Body of pancreas (tissue), 4 donors: ENCODE data around the gene TMEM232. TPM values are rescaled to one million over a fixed set of nuclear protein-coding genes. Genes with fewer than 3 reads are reported as not detected.
A peak's percentile ranks its signal among the peaks of the same experiment; 100 is the strongest.
"Not testable (repeated sequence)": the region's sequence is repeated elsewhere in the genome, so short reads cannot be mapped to it uniquely, and the experiment has no call there.

Experiments used
- ATAC-seq: fragments of 150-250 bp; one replicate; pipeline ENCODE4 v1.9.1; 2016
- DNase-seq, 4 donors: peaks; one replicate each; pipeline ENCODE4 v3.0.0-alpha.2; 2019
- H3K27ac ChIP-seq, 4 donors: fragments of 200-600 bp; sonication (generic); 1 replicate in 3 of 4; 2 replicates in 1 of 4; pipeline versions ENCODE4 v1.5.1 to v1.6.1; 2016 to 2019; ENCODE audit warnings: mild to moderate bottlenecking in 1 of 4, mixed read lengths in 1 of 4, moderate library complexity in 1 of 4
- H3K27me3 ChIP-seq, 2 donors: fragments of 200-600 bp; sonication (generic); one replicate each; pipeline ENCODE4 v1.6.0; 2016; ENCODE audit warnings: mild to moderate bottlenecking in 1 of 2
- H3K36me3 ChIP-seq, 2 donors: fragments of 200-600 bp; sonication (generic); replicated peaks in 1 of 2; 2 replicates each; pipeline ENCODE4 v1.5.1; 2016; ENCODE audit warnings: low read depth in 2 of 2; ENCODE audit not compliant: insufficient read depth in 1 of 2
- H3K4me1 ChIP-seq: fragments of 200-600 bp; sonication (generic); one replicate; pipeline ENCODE4 v1.6.0; 2016
- H3K4me3 ChIP-seq, 2 donors: fragments of 200-600 bp; sonication (generic); 1 replicate in 1 of 2; 2 replicates in 1 of 2; pipeline ENCODE4 v1.5.1; 2016 to 2019
- H3K9me3 ChIP-seq, 3 donors: fragments of 200-600 bp; sonication (generic); 1 replicate in 2 of 3; 2 replicates in 1 of 3; pipeline ENCODE4 v1.5.1; 2016
- POLR2A ChIP-seq, 3 donors: fragments of 450-650 bp; IDR thresholded peaks; one replicate each; pipeline ENCODE4 v1.6.1; 2016; ENCODE audit warnings: antibody characterized with exemption in 3 of 3, mild to moderate bottlenecking in 2 of 3
- WGBS, 2 donors: methylation state at CpG; one replicate each; pipeline ENCODE4 v1.1.5; 2017; 5-methylcytosine and 5-hydroxymethylcytosine counted together
- intact Hi-C: fragments of 100-400 bp; cut with DNase I; formaldehyde crosslinking; loops from one replicate; pipeline ENCODE4 v1.15.1; 2023
- total RNA-seq, 2 donors: library from RNA; depleted of rRNA; stranded (reverse); fragments of >200 nt; gene quantifications; one replicate each; pipeline ENCODE4 v1.1.0, GENCODE V29; 2016
- TF ChIP-seq, protein P1 (sequence below), 7 experiments: fragments of 450-650 bp in 4 of 7; fragments of 200-600 bp in 3 of 7; sonication (generic) in 3 of 7; IDR thresholded peaks; one replicate each; pipeline ENCODE4 v1.5.1; 2016 to 2019; ENCODE audit warnings: antibody characterized with exemption in 7 of 7

TMEM232 gene
- total RNA-seq, 2 donors from 2014 or later: 1.3 to 3.1 TPM

DNA sequence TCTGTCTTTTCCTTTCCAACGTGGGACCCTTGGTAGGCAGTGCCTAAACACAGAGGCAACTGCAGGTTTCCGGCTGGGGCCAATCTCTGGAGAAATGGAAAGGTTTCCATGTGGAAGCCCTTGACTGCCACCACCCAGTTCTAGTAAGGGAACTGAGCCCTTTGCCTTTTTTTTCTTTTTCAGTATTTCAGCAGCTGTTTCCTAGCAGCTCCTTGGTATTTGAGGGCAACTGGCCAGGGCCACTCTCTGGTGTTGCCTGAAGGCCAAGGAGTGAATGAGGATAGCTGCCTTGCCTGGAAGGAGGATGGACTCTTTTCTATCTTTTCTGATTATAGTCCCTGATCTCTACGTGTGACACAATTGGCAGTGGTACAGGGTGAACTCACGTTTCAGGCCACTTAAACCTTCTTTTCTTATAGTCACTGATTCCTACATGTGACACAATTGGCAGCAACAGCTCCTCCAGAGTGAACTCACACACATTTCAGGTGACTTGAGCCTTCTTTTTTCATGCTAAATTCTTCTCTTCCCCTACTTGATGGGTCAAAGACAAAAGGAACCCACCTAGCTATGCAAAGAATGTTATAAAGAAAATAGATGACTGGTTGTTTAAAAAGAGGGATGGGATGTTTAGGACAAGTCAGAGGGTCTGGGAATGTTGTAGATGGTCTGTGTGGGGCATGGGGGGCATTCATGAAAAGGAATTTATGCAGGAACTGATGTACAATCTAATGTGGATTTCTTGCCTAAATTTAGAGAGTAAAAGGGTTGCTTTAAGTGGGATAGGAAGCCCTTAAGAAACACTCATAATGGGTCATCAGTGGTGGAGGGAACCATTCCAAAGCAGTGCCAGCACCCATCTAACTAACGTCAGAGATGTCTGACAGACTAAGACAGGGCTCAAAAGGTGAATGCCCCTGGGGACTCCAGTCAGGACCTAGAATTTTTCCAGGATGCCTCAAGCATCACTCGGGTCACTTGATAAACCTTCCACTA is 190.1 kb downstream of the TMEM232 start:
- Histone ChIP-seq H3K27me3 (no peaks in the 10 kb centered on the region), H3K4me3 (no peak overlapping the region), H3K9me3 (no peaks in the 10 kb centered on the region), H3K36me3 (no peaks in the 10 kb centered on the region), H3K4me1 (no peaks in the 10 kb centered on the region), H3K27ac (no peak overlapping the region)
- intact Hi-C loops: no loop called here
- DNase-seq (peak in 3 of 4 donors; percentile 5 to 13 (median 5)), ATAC-seq (no peak)
- 47 to 52% methylated on average over 6 of the region's 6 CpGs for WGBS, 2 donors
- TF ChIP-seq POLR2A (IDR thresholded peaks at IDR 0.05): no peak

- 81 to 82% methylated on average over 7 of the region's 7 CpGs for WGBS, 2 donors
- H3K9me3 ChIP-seq, ATAC-seq, H3K4me3 ChIP-seq, DNase-seq, H3K27me3 ChIP-seq, H3K36me3 ChIP-seq, H3K4me1 ChIP-seq, H3K27ac ChIP-seq, intact Hi-C loops: not testable (repeated sequence)
Observed at GRCh38 chr5:110535146-110535545, 191.3 kb downstream of the TMEM232 start.

DNA sequence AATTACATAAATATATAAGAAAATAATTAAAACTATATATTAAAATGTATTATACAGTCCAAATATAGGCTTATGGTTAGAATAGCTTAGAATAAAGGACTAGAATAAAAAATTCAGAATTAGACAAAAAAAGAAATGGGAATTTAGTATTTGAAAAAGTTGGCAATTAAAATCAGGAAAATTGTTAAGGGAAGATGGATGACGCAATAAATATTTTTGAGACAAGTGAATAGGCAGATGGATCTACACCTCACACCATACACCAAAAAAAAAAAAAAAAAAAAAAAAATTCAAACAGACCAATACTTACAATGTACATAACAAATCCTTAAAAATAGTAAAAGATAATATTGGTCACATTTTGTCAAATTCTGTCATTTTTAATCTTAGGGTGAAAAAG is 200.7 kb downstream of the TMEM232 start:
- H3K36me3 ChIP-seq: no peaks in the 10 kb centered on the region
- TF ChIP-seq, protein P1, sequence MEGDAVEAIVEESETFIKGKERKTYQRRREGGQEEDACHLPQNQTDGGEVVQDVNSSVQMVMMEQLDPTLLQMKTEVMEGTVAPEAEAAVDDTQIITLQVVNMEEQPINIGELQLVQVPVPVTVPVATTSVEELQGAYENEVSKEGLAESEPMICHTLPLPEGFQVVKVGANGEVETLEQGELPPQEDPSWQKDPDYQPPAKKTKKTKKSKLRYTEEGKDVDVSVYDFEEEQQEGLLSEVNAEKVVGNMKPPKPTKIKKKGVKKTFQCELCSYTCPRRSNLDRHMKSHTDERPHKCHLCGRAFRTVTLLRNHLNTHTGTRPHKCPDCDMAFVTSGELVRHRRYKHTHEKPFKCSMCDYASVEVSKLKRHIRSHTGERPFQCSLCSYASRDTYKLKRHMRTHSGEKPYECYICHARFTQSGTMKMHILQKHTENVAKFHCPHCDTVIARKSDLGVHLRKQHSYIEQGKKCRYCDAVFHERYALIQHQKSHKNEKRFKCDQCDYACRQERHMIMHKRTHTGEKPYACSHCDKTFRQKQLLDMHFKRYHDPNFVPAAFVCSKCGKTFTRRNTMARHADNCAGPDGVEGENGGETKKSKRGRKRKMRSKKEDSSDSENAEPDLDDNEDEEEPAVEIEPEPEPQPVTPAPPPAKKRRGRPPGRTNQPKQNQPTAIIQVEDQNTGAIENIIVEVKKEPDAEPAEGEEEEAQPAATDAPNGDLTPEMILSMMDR (IDR thresholded peaks at IDR 0.05): no peak
- no peak for TF ChIP-seq POLR2A (IDR thresholded peaks at IDR 0.05)
- H3K4me1 ChIP-seq: no peaks in the 10 kb centered on the region
- H3K4me3 ChIP-seq: no peak overlapping the region
- ATAC-seq (no peak), DNase-seq (no peak)
- H3K27me3 ChIP-seq: no peaks in the 10 kb centered on the region
- no peak overlapping the region for H3K27ac ChIP-seq
- no peaks in the 10 kb centered on the region for H3K9me3 ChIP-seq
- intact Hi-C loops: no loop called here
- 94 to 97% methylated on average over 1 of the region's 1 CpG for WGBS, 2 donors

DNA sequence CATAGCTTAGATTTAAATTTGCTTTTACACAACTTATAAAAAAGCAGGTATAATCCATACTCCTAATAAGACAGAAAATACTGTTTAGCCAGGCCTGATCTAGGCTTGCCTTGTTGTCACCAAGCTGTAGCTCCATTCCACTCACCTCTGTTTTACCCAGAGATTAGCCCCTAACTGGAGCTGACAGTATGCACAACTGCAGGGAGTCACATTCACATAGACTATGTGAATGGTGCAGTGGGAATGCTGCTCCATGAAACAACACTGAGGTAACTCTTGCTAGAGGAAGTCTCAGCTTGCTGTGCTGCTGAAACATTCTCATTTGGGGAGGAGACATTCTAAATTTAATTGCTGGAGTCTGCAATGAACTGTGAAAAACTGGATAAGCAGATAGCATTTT is 209.1 kb downstream of the TMEM232 start:
- H3K27me3 ChIP-seq: no peaks in the 10 kb centered on the region
- no peak for ATAC-seq
- DNase-seq: no peak
- no peaks in the 10 kb centered on the region for H3K36me3 ChIP-seq
- H3K4me1 ChIP-seq: no peaks in the 10 kb centered on the region
- no peak overlapping the region for H3K27ac ChIP-seq
- no peak for TF ChIP-seq POLR2A (IDR thresholded peaks at IDR 0.05)
- TF ChIP-seq, protein P1 (IDR thresholded peaks at IDR 0.05): no peak
- no peak overlapping the region for H3K4me3 ChIP-seq
- no peaks in the 10 kb centered on the region for H3K9me3 ChIP-seq
- intact Hi-C loops: no loop called here

DNA sequence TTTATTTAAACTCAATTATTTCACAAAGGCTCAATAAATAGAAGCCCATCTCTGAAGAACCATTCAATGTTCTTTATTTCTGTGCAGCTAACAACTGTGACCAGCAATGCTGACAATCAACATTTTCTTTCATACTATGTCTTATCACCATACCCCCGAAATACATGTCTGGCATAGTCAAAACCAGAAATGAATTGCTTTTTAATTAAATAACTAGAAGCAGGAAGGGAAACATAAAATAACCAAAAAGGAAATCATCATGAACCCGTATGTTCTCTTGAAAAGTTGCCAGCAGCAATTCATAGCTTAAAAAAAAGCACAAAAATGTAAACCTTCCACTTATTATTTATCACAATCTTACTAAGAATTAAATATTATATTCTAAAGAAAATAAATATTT is 212.4 kb downstream of the TMEM232 start:
- H3K27me3 ChIP-seq: no peaks in the 10 kb centered on the region
- no peak for DNase-seq
- H3K27ac ChIP-seq: no peak overlapping the region
- H3K4me3 ChIP-seq: no peak overlapping the region
- no peak for ATAC-seq
- WGBS, 2 donors: 52 to 60% methylated on average over 2 of the region's 2 CpGs
- no peaks in the 10 kb centered on the region for H3K4me1 ChIP-seq
- no peak for TF ChIP-seq POLR2A (IDR thresholded peaks at IDR 0.05)
- TF ChIP-seq, protein P1 (IDR thresholded peaks at IDR 0.05): no peak
- no peaks in the 10 kb centered on the region for H3K36me3 ChIP-seq
- H3K9me3 ChIP-seq: no peaks in the 10 kb centered on the region
- intact Hi-C loops: no loop called here
